ENCODE results near the gene FUOM. TPM values are rescaled to one million over a fixed set of nuclear protein-coding genes. Genes with fewer than 3 reads are reported as not detected.

The FUOM gene
- total RNA-seq, 4 donors from 2014 or later = 7.9 to 12.2 (median 10.5) TPM

- peaks cover 0 to 4% (median 0%) of the 10 kb centered on the region in 4 donors for H3K4me1 ChIP-seq
- H3K27ac ChIP-seq (replicated peaks in 1 of 4) = no peak overlapping the region
- no peaks in the 10 kb centered on the region for H3K36me3 ChIP-seq
- H3K27me3 ChIP-seq = peaks cover 0 to 95% (median 15%) of the 10 kb centered on the region in 4 donors
- no peak for DNase-seq (ENCODE audit: extremely low spot score)
- H3K9me3 ChIP-seq = no peaks in the 10 kb centered on the region
- H3K4me3 ChIP-seq = no peak overlapping the region
- WGBS = 70% methylated on average over 5 of the region's 5 CpGs
- no peak for TF ChIP-seq EP300 (IDR thresholded peaks at IDR 0.05)
- no peak for TF ChIP-seq POLR2AphosphoS5 (IDR thresholded peaks at IDR 0.05)
- TF ChIP-seq CTCF (IDR thresholded peaks at IDR 0.05) = no peak
- intact Hi-C loops (cut with DNase I) = no loop called here
These were observed 13.6 kb downstream of the FUOM start for GRCh38 chr10:133344236-133344635.

- no peak for DNase-seq (ENCODE audit: extremely low spot score)
- Histone ChIP-seq H3K4me3 (no peak overlapping the region), H3K36me3 (no peaks in the 10 kb centered on the region), H3K9me3 (no peaks in the 10 kb centered on the region), H3K4me1 (peaks cover 0 to 4% (median 0%) of the 10 kb centered on the region in 4 donors), H3K27ac (replicated peaks in 1 of 4) (no peak overlapping the region), H3K27me3 (peaks cover 0 to 95% (median 15%) of the 10 kb centered on the region in 4 donors)
- TF ChIP-seq POLR2AphosphoS5 (IDR thresholded peaks at IDR 0.05) (no peak), POLR2A (IDR thresholded peaks at IDR 0.05; ENCODE audit: low read depth) (no peak), CTCF (IDR thresholded peaks at IDR 0.05) (no peak), EP300 (IDR thresholded peaks at IDR 0.05) (no peak)
- intact Hi-C loops (cut with DNase I) = no loop called here
- 71% methylated on average over 9 of the region's 9 CpGs for WGBS
These were observed 14.3 kb downstream of the FUOM start for GRCh38 chr10:133343558-133343957.

- intact Hi-C loops (cut with DNase I) = no loop called here
- H3K27me3 ChIP-seq = peaks cover 0 to 97% (median 20%) of the 10 kb centered on the region in 4 donors
- no peaks in the 10 kb centered on the region for H3K9me3 ChIP-seq
- H3K4me1 ChIP-seq = peaks cover 0 to 4% (median 0%) of the 10 kb centered on the region in 4 donors
- H3K27ac ChIP-seq (replicated peaks in 1 of 4) = no peak overlapping the region
- H3K4me3 ChIP-seq = no peak overlapping the region
- no peaks in the 10 kb centered on the region for H3K36me3 ChIP-seq
- TF ChIP-seq EP300 (IDR thresholded peaks at IDR 0.05) (no peak), CTCF (IDR thresholded peaks at IDR 0.05) (no peak), POLR2AphosphoS5 (IDR thresholded peaks at IDR 0.05) (no peak), POLR2A (IDR thresholded peaks at IDR 0.05; ENCODE audit: low read depth) (no peak)
- no peak for DNase-seq (ENCODE audit: extremely low spot score)
- 82% methylated on average over 8 of the region's 8 CpGs for WGBS
These were observed 14.9 kb downstream of the FUOM start for GRCh38 chr10:133342942-133343341.

- Histone ChIP-seq H3K4me3 (no peak overlapping the region), H3K9me3 (no peaks in the 10 kb centered on the region), H3K36me3 (no peaks in the 10 kb centered on the region), H3K4me1 (peaks cover 0 to 8% (median 0%) of the 10 kb centered on the region in 4 donors), H3K27me3 (peaks cover 0 to 97% (median 23%) of the 10 kb centered on the region in 4 donors), H3K27ac (replicated peaks in 1 of 4) (no peak overlapping the region)
- WGBS = 88% methylated on average over 4 of the region's 4 CpGs
- no peak for DNase-seq (ENCODE audit: extremely low spot score)
- no peak for TF ChIP-seq EP300 (IDR thresholded peaks at IDR 0.05)
- no peak for TF ChIP-seq POLR2AphosphoS5 (IDR thresholded peaks at IDR 0.05)
- no peak for TF ChIP-seq CTCF (IDR thresholded peaks at IDR 0.05)
- no peak for TF ChIP-seq POLR2A (IDR thresholded peaks at IDR 0.05; ENCODE audit: low read depth)
- intact Hi-C loops (cut with DNase I) = no loop called here
These were observed 15.8 kb downstream of the FUOM start for GRCh38 chr10:133341983-133342382.

All from esophagus muscularis mucosa (tissue), 4 donors.